NOMO-1 treated with DMSO at 0.1 percent for 48 hours (cell line): Measurements from ENCODE around the gene BRD4.

Source experiments
- DNase-seq: peaks from one replicate; lab custom pipeline; 2025; ENCODE audit not compliant: unreplicated experiment; lab: John Stamatoyannopoulos, UW

The BRD4 gene

GRCh38 chr19:15197275-15197941 is 134.9 kb downstream of the BRD4 start:
- DNase-seq: no peak

GRCh38 chr19:15196360-15197005 is 135.9 kb downstream of the BRD4 start:
- no peak for DNase-seq

- DNase-seq: no peak
These were observed 136.7 kb downstream of the BRD4 start for GRCh38 chr19:15195371-15196334.

GRCh38 chr19:15194938-15195337 is 137.4 kb downstream of the BRD4 start:
- no peak for DNase-seq

- DNase-seq: no peak
These were observed 140.4 kb downstream of the BRD4 start for GRCh38 chr19:15191982-15192381.

GRCh38 chr19:15191514-15191913 is 140.8 kb downstream of the BRD4 start:
- DNase-seq: no peak

GRCh38 chr19:15188851-15189250 is 143.5 kb downstream of the BRD4 start:
- no peak for DNase-seq

- no peak for DNase-seq
These were observed 145.0 kb downstream of the BRD4 start for GRCh38 chr19:15187026-15188007.
